C4-2B (cell line): ENCODE results near the gene RUNX3.

Experiments used
- ZFX ChIP-seq: fragments of 450-650 bp; IDR thresholded peaks from 2 replicates; pipeline ENCODE4 v1.6.1; 2017
- TF ChIP-seq, protein P1 (sequence below): fragments of 450-650 bp; conservative IDR thresholded peaks from 2 replicates; pipeline ENCODE4 v1.5.1; 2017; ENCODE audit warnings: mild to moderate bottlenecking

DNA sequence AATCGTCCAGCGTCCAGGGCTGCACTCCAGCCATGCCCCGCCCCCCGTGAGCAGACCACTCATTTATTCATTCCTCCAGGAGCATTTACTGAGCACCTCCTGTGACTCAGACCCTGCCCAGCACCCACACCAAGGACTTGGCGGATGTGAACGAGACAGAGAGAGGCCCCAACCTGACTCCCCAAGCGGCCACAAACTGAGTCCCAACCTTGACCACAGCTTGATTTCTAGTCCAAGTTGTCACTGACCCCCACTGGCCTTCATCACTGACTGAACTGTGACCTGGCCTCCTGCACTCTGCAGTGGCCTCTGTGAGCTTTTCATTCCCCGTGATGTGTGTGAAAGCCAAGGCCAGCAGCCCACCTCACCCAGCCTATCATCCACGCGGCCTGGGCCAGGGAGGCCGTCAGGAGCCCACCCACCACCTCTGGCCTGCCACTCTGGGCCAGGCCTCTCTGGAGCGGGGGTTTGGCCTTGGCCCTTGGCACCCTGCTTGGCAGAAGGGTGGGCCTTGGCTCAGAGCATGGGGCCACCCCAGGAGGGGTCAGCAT lies 19.3 kb upstream of the RUNX3 start:
- TF ChIP-seq, protein P1, sequence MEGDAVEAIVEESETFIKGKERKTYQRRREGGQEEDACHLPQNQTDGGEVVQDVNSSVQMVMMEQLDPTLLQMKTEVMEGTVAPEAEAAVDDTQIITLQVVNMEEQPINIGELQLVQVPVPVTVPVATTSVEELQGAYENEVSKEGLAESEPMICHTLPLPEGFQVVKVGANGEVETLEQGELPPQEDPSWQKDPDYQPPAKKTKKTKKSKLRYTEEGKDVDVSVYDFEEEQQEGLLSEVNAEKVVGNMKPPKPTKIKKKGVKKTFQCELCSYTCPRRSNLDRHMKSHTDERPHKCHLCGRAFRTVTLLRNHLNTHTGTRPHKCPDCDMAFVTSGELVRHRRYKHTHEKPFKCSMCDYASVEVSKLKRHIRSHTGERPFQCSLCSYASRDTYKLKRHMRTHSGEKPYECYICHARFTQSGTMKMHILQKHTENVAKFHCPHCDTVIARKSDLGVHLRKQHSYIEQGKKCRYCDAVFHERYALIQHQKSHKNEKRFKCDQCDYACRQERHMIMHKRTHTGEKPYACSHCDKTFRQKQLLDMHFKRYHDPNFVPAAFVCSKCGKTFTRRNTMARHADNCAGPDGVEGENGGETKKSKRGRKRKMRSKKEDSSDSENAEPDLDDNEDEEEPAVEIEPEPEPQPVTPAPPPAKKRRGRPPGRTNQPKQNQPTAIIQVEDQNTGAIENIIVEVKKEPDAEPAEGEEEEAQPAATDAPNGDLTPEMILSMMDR = no peak
- no peak for TF ChIP-seq ZFX
